HG02885 (cell line): Measurements from ENCODE around the gene FCAMR.
"Not testable (repeated sequence)": the region's sequence is repeated elsewhere in the genome, so short reads cannot be mapped to it uniquely, and the experiment has no call there.

Experiments used
- ATAC-seq: cut with Tn5 transposase; IDR thresholded peaks from one replicate; pipeline ENCODE4 v1.9.1; 2021; ENCODE audit warnings: mild to moderate bottlenecking; ENCODE audit not compliant: unreplicated experiment, poor library complexity

Gene FCAMR

GRCh38 chr1:206939131-206939530 lies 31.1 kb downstream of the FCAMR start:
- ATAC-seq: no peak

GRCh38 chr1:206937425-206937824 lies 32.8 kb downstream of the FCAMR start:
- no peak for ATAC-seq

- no peak for ATAC-seq
Measured at GRCh38 chr1:206935491-206936067, 34.7 kb downstream of the FCAMR start.

- ATAC-seq: peak; percentile 24
Measured at GRCh38 chr1:206933333-206933945, 36.8 kb downstream of the FCAMR start.

- ATAC-seq: no peak
Measured at GRCh38 chr1:206932177-206932576, 38.1 kb downstream of the FCAMR start.

- no peak for ATAC-seq
Measured at GRCh38 chr1:206931709-206932108, 38.6 kb downstream of the FCAMR start.

GRCh38 chr1:206930210-206930798 lies 40.0 kb downstream of the FCAMR start:
- ATAC-seq: peak; percentile 78

- ATAC-seq: no peak
Measured at GRCh38 chr1:206929524-206929923, 40.7 kb downstream of the FCAMR start.

- no peak for ATAC-seq
Measured at GRCh38 chr1:206926286-206926685, 44.0 kb downstream of the FCAMR start.

- peak; percentile 47 for ATAC-seq
Measured at GRCh38 chr1:206925106-206925736, 45.0 kb downstream of the FCAMR start.

- peak; percentile 35 for ATAC-seq
Measured at GRCh38 chr1:206924592-206925105, 45.6 kb downstream of the FCAMR start.

GRCh38 chr1:206923961-206924557 lies 46.2 kb downstream of the FCAMR start:
- not testable (repeated sequence) for ATAC-seq

- ATAC-seq: peak; percentile 57
Measured at GRCh38 chr1:206923009-206923960, 47.0 kb downstream of the FCAMR start.

GRCh38 chr1:206922524-206922923 lies 47.7 kb downstream of the FCAMR start:
- ATAC-seq: no peak

- no peak for ATAC-seq
Measured at GRCh38 chr1:206921772-206922265, 48.4 kb downstream of the FCAMR start, which contains the start of gene FCMR. Gene FCMR, minus strand, starts transcription at chr1:206921941. Its CDS starts 87 bp downstream, at chr1:206921854.

GRCh38 chr1:206918076-206918475 lies 52.2 kb downstream of the FCAMR start:
- ATAC-seq: no peak

- ATAC-seq: no peak
Measured at GRCh38 chr1:206916000-206916709, 54.1 kb downstream of the FCAMR start.

GRCh38 chr1:206915030-206915735 lies 55.1 kb downstream of the FCAMR start:
- ATAC-seq: no peak
